HG03175 (cell line): ENCODE data around the gene GABRG3.

ENCODE experiments used
- ATAC-seq: cut with Tn5 transposase; IDR thresholded peaks from one replicate; pipeline ENCODE4 v1.9.1; 2021; ENCODE audit warnings: mild to moderate bottlenecking, moderate library complexity; ENCODE audit not compliant: unreplicated experiment

The GABRG3 gene

GRCh38 chr15:27061739-27062138 lies 90.8 kb downstream of the GABRG3 start:
- no peak for ATAC-seq

- ATAC-seq = no peak
Observed at GRCh38 chr15:27062951-27063350, 92.0 kb downstream of the GABRG3 start.

- ATAC-seq = no peak
Observed at GRCh38 chr15:27064080-27064479, 93.1 kb downstream of the GABRG3 start.

GRCh38 chr15:27065151-27065550 lies 94.2 kb downstream of the GABRG3 start:
- ATAC-seq = no peak

GRCh38 chr15:27065785-27066184 lies 94.8 kb downstream of the GABRG3 start:
- no peak for ATAC-seq

GRCh38 chr15:27066446-27066845 lies 95.5 kb downstream of the GABRG3 start:
- no peak for ATAC-seq

GRCh38 chr15:27067175-27067574 lies 96.2 kb downstream of the GABRG3 start:
- ATAC-seq = no peak

GRCh38 chr15:27070841-27071240 lies 99.9 kb downstream of the GABRG3 start:
- ATAC-seq = no peak

GRCh38 chr15:27074179-27074578 lies 103.2 kb downstream of the GABRG3 start:
- ATAC-seq = no peak

GRCh38 chr15:27077790-27078189 lies 106.8 kb downstream of the GABRG3 start:
- ATAC-seq = no peak

- ATAC-seq = no peak
Observed at GRCh38 chr15:27081676-27082418, 110.9 kb downstream of the GABRG3 start.

- no peak for ATAC-seq
Observed at GRCh38 chr15:27082526-27082925, 111.5 kb downstream of the GABRG3 start.

- ATAC-seq = no peak
Observed at GRCh38 chr15:27084844-27085243, 113.9 kb downstream of the GABRG3 start.

- no peak for ATAC-seq
Observed at GRCh38 chr15:27086149-27086548, 115.2 kb downstream of the GABRG3 start.

GRCh38 chr15:27086805-27087204 lies 115.8 kb downstream of the GABRG3 start:
- ATAC-seq = no peak

- no peak for ATAC-seq
Observed at GRCh38 chr15:27087651-27088583, 116.9 kb downstream of the GABRG3 start.

GRCh38 chr15:27088584-27089232 lies 117.7 kb downstream of the GABRG3 start:
- ATAC-seq = no peak

GRCh38 chr15:27089233-27089586 lies 118.2 kb downstream of the GABRG3 start:
- no peak for ATAC-seq

- no peak for ATAC-seq
Observed at GRCh38 chr15:27089676-27090075, 118.7 kb downstream of the GABRG3 start.

- ATAC-seq = no peak
Observed at GRCh38 chr15:27091270-27091940, 120.4 kb downstream of the GABRG3 start.

- no peak for ATAC-seq
Observed at GRCh38 chr15:27092390-27092789, 121.4 kb downstream of the GABRG3 start.
